GM12864 (cell line): ENCODE results near the gene VPREB3.
A peak's percentile ranks its signal among the peaks of the same experiment; 100 is the strongest.
"Not testable (repeated sequence)": the region's sequence is repeated elsewhere in the genome, so short reads cannot be mapped to it uniquely, and the experiment has no call there.

Source experiments
- DNase-seq: peaks from one replicate; pipeline ENCODE4 v3.0.0-alpha.2; 2011; ENCODE audit warnings: low read depth
- H3K4me3 ChIP-seq: 2 replicates; pipeline ENCODE4 v1.5.1; 2011; ENCODE audit warnings: mild to moderate bottlenecking, low read depth, low read length, control low read depth
- TF ChIP-seq, protein P1 (sequence below): IDR thresholded peaks from 2 replicates; pipeline ENCODE4 v1.5.1; 2011; ENCODE audit warnings: low read depth, mild to moderate bottlenecking, moderate library complexity, low read length, control low read depth, inconsistent platforms; ENCODE audit errors: missing control alignments

The VPREB3 gene

GRCh38 chr22:23737696-23738095, 16.5 kb downstream of the VPREB3 start:
- TF ChIP-seq, protein P1, sequence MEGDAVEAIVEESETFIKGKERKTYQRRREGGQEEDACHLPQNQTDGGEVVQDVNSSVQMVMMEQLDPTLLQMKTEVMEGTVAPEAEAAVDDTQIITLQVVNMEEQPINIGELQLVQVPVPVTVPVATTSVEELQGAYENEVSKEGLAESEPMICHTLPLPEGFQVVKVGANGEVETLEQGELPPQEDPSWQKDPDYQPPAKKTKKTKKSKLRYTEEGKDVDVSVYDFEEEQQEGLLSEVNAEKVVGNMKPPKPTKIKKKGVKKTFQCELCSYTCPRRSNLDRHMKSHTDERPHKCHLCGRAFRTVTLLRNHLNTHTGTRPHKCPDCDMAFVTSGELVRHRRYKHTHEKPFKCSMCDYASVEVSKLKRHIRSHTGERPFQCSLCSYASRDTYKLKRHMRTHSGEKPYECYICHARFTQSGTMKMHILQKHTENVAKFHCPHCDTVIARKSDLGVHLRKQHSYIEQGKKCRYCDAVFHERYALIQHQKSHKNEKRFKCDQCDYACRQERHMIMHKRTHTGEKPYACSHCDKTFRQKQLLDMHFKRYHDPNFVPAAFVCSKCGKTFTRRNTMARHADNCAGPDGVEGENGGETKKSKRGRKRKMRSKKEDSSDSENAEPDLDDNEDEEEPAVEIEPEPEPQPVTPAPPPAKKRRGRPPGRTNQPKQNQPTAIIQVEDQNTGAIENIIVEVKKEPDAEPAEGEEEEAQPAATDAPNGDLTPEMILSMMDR = no peak
- DNase-seq = no peak

DNA sequence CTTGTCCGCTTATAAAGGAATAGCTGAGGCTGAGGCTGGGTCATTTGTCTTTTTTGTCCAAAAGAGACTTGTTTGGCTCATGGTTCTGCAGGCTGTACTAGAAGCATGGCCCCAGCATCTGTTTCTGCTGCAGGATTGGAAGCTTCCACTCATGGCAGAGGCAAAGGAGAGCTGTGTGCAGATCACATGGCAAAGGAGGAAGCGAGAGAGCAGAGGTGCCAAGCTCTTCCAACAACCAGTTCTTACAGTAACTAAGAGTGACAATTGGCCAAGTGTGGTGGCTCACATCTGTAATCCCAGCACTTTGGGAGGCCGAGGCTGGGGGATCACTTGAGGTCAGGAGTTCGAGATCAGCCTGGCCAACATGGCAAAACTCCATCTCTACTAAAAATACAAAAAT, 26.1 kb downstream of the VPREB3 start:
- DNase-seq, H3K4me3 ChIP-seq: not testable (repeated sequence)

More at GRCh38 chr22:23737696-23738095, 16.5 kb downstream of the VPREB3 start:
- no peak overlapping the region for H3K4me3 ChIP-seq

DNA sequence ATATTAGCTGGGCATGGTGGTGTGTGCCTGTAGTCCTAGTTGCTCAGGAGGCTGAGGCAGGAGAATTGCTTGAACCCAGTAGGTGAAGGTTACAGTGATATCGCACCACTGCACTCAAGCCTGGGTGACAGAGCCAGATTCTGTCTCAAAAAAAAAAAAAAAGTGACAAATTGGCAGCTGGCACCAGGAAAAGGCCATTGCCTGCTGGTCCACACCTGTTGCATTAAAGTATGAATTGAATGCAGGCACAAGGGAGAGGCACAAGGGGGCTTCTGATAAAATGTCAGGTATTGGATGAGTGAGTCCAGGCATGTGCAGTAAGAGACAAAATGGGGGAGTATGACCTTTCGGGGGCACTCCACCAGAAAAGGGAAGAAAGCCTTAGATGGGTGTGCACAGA, 31.5 kb downstream of the VPREB3 start:
- no peak for DNase-seq
- TF ChIP-seq, protein P1 = no peak

DNA sequence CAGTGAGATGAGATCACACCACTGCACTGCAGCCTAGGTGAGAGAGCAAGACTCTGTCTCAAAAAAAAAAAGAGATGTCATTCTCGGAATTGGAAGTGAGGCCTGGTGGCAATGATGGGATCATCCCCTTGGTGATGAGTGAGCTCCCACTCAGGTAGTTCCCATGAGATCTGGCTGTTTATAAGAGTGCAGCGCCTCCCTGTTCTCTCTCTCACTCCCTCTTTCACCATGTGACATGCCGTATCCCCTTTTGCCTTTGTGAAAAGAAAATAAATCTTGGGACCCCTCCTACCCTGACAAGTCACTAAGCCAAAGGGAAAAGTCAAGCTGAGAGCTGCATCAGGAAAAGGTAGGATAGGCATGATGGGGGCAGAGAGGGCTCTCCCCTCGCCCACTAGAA, 32.1 kb downstream of the VPREB3 start:
- TF ChIP-seq, protein P1 = no peak
- no peak for DNase-seq
- H3K4me3 ChIP-seq = no peak overlapping the region

More for the DNA sequence above, 31.5 kb downstream of the VPREB3 start:
- H3K4me3 ChIP-seq = no peak overlapping the region

DNA sequence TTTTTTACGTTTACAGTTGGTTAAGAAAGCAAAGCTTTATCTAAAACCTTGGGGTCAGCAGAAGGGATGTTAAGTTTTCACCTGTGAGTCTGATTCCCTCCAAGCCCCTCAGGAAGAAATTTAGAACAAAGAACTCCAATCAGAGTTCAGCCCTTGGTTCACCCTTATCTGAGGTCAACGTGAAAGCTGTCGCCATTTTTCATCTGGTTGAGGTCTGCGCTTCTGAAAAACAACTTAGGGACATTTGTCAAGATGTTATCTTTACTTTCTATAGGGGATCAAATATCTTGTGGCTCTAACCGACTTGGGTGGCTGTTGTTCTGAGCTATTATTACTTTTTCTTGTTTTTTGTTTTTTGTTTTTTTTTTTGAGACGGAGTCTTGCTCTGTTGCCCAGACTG, 33.4 kb downstream of the VPREB3 start:
- TF ChIP-seq, protein P1 = no peak
- DNase-seq = no peak
- no peak overlapping the region for H3K4me3 ChIP-seq

- TF ChIP-seq, protein P1 = no peak
- H3K4me3 ChIP-seq = no peak overlapping the region
- DNase-seq = no peak
Observed at GRCh38 chr22:23718371-23719165, 35.7 kb downstream of the VPREB3 start.

DNA sequence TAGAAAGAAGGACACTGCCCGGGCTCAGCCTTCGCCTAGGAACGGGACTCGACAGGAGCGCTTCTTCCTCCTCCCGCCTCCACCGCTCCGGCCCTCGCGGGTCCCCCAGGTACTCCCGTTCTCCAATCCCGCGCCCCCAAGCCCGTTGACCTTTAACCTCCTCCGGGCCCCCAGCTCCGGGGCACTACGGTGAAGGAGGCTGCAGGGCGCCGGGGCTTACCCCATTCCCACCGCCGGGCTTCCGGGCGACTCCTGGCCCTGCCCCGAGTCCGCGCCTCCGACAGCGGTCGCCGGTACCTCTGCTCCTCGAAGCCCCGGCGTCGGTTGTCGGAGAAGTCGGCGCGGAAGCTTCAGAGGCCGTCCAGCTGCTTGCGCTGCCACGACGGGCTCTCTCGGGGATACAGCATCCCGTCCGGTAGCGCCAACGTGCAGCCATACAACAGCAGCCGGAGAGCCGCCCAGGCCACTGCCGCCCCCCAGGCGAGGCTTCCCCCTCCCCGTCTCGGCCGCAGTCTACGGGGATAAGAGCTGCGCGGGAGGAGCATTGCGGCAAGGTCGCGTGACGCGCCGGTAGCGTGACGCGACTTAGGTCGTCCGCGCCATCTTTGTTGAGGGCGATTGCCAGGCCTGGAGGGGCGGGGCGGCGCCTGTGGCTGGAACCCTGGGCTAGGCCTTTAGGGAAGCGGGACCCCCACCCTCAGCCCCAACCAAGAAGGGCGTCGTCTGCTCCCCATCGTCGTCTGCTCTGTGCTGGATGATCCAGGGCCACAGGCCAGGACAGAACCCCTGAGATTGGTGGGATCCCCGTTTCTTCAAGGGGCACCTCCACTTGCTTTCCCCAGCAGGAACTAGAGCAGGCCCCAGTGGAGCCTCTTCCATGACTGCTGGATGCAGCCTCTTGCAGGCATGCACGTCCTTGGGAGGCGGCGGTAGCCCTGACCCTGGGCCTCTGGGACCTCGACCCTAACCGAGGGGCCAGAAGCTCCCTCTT, 37.1 kb downstream of the VPREB3 start:
- H3K4me3 ChIP-seq = peak overlapping the region; percentile 82
- TF ChIP-seq, protein P1 = no peak
- DNase-seq = peak; percentile 64
